Skin epidermis (tissue), 12 donors: ENCODE data around the gene FKBP6.
A peak's percentile ranks its signal among the peaks of the same experiment; 100 is the strongest.
"Not testable (repeated sequence)": the region's sequence is repeated elsewhere in the genome, so short reads cannot be mapped to it uniquely, and the experiment has no call there.

Experiments
- H3K27ac ChIP-seq, 21 experiments: fragments of 200-600 bp; sonication (generic) in 11 of 21; one replicate each; pipeline ENCODE4 v1.5.0; 2020; ENCODE audit warnings: mild to moderate bottlenecking in 3 of 21, inconsistent platforms in 2 of 21, moderate library complexity in 2 of 21
- H3K4me3 ChIP-seq, 7 experiments: fragments of 200-600 bp; sonication (generic) in 2 of 7; one replicate each; pipeline ENCODE4 v1.5.0; 2020; ENCODE audit warnings: inconsistent platforms in 2 of 7, mild to moderate bottlenecking in 2 of 7, moderate library complexity in 1 of 7

FKBP6 gene

GRCh38 chr7:73353243-73353642 is 25.3 kb downstream of the FKBP6 start:
- Histone ChIP-seq H3K4me3 (no peak overlapping the region), H3K27ac (no peak overlapping the region)

GRCh38 chr7:73354196-73354595 is 26.2 kb downstream of the FKBP6 start:
- Histone ChIP-seq H3K27ac (no peak overlapping the region), H3K4me3 (no peak overlapping the region)

GRCh38 chr7:73354821-73355220 is 26.9 kb downstream of the FKBP6 start:
- Histone ChIP-seq H3K4me3 (no peak overlapping the region), H3K27ac (no peak overlapping the region)

GRCh38 chr7:73356159-73356558 is 28.2 kb downstream of the FKBP6 start:
- H3K4me3 ChIP-seq = no peak overlapping the region
- no peak overlapping the region for H3K27ac ChIP-seq

GRCh38 chr7:73358590-73359275 is 30.8 kb downstream of the FKBP6 start:
- H3K4me3 ChIP-seq = peak overlapping the region in 1 of 7 experiments; percentile 17
- peak overlapping the region in 3 of 21 experiments; percentile 2 to 41 (median 39) for H3K27ac ChIP-seq

GRCh38 chr7:73359306-73359705 is 31.3 kb downstream of the FKBP6 start:
- Histone ChIP-seq H3K4me3 (no peak overlapping the region), H3K27ac (no peak overlapping the region)

GRCh38 chr7:73359746-73360375 is 31.9 kb downstream of the FKBP6 start:
- Histone ChIP-seq H3K4me3 (no peak overlapping the region), H3K27ac (no peak overlapping the region)

- H3K4me3 ChIP-seq, H3K27ac ChIP-seq: not testable (repeated sequence)
Measured at GRCh38 chr7:73360590-73360989, 32.6 kb downstream of the FKBP6 start.

GRCh38 chr7:73363225-73364005 is 35.5 kb downstream of the FKBP6 start:
- no peak overlapping the region for H3K4me3 ChIP-seq

GRCh38 chr7:73364006-73364728 is 36.2 kb downstream of the FKBP6 start:
- H3K4me3 ChIP-seq = no peak overlapping the region
- H3K27ac ChIP-seq = no peak overlapping the region

More at GRCh38 chr7:73363225-73364005, 35.5 kb downstream of the FKBP6 start:
- no peak overlapping the region for H3K27ac ChIP-seq

- H3K4me3 ChIP-seq = no peak overlapping the region
- H3K27ac ChIP-seq = no peak overlapping the region
Measured at GRCh38 chr7:73366127-73366526, 38.2 kb downstream of the FKBP6 start.

- Histone ChIP-seq H3K27ac (no peak overlapping the region), H3K4me3 (no peak overlapping the region)
Measured at GRCh38 chr7:73366990-73367389, 39.0 kb downstream of the FKBP6 start.

GRCh38 chr7:73369009-73369408 is 41.0 kb downstream of the FKBP6 start:
- H3K4me3 ChIP-seq = no peak overlapping the region
- H3K27ac ChIP-seq = no peak overlapping the region

GRCh38 chr7:73369622-73370021 is 41.7 kb downstream of the FKBP6 start:
- no peak overlapping the region for H3K4me3 ChIP-seq
- no peak overlapping the region for H3K27ac ChIP-seq

GRCh38 chr7:73373741-73374140 is 45.8 kb downstream of the FKBP6 start:
- no peak overlapping the region for H3K4me3 ChIP-seq
- no peak overlapping the region for H3K27ac ChIP-seq

GRCh38 chr7:73376262-73376661 is 48.3 kb downstream of the FKBP6 start:
- not testable (repeated sequence) for H3K4me3 ChIP-seq, H3K27ac ChIP-seq

GRCh38 chr7:73376671-73377412 is 48.9 kb downstream of the FKBP6 start:
- Histone ChIP-seq H3K27ac (no peak overlapping the region), H3K4me3 (no peak overlapping the region)

- not testable (repeated sequence) for H3K4me3 ChIP-seq, H3K27ac ChIP-seq
Measured at GRCh38 chr7:73377413-73378200, 49.6 kb downstream of the FKBP6 start.
